IMR-90 (cell line): Measurements from ENCODE around the gene MYH9. TPM values are rescaled to one million over a fixed set of nuclear protein-coding genes. Genes with fewer than 3 reads are reported as not detected.

Source experiments
- ATAC-seq: fragments of 200-7000 bp; cut with Tn5 transposase; 2 replicates; pipeline ENCODE4 v1.9.1; 2020; ENCODE audit warnings: low read depth, mild to moderate bottlenecking, moderate library complexity
- BruUV-seq: library from RNA; stranded (reverse); fragments of 400-500 nt; replicated peaks from 2 replicates; lab custom pipeline; 2021; lab: Mats Ljungman, UMichigan
- CTCF ChIA-PET: fragments of 300-600 bp; formaldehyde crosslinking; extraction: SDS; loops from one replicate; lab custom pipeline; 2021; ENCODE audit warnings: antibody characterized with exemption; lab: Yijun Ruan, JAX
- POLR2A ChIA-PET: fragments of 300-600 bp; sonication (Branson Sonifier 250); formaldehyde crosslinking; loops from one replicate; lab custom pipeline; 2022; ENCODE audit warnings: antibody characterized with exemption; ENCODE audit not compliant: unreplicated experiment; lab: Charles Lee
- DNase-seq: peaks from one replicate; pipeline ENCODE4 v3.0.0; 2013
- H2AFZ ChIP-seq: replicated peaks from 2 replicates; pipeline ENCODE3; 2013; ENCODE audit warnings: low read length, mild to moderate bottlenecking; ENCODE audit not compliant: poor library complexity
- H2AK5ac ChIP-seq: 2 replicates; pipeline ENCODE4 v1.6.1; 2013; ENCODE audit warnings: low read depth, low read length, inconsistent platforms
- H2AK9ac ChIP-seq: replicated peaks from 2 replicates; pipeline ENCODE3; 2013; ENCODE audit warnings: mild to moderate bottlenecking, low read depth, low read length, moderate library complexity; ENCODE audit not compliant: poor library complexity
- H2BK120ac ChIP-seq: 2 replicates; pipeline ENCODE4 v1.6.1; 2013; ENCODE audit warnings: low read depth, low read length, inconsistent platforms
- H2BK15ac ChIP-seq: 3 replicates; pipeline ENCODE4 v1.6.1; 2013; ENCODE audit warnings: low read depth, low read length, inconsistent platforms
- H2BK20ac ChIP-seq: 2 replicates; pipeline ENCODE4 v1.6.1; 2013; ENCODE audit warnings: low read depth, mild to moderate bottlenecking, inconsistent platforms, low read length, moderate library complexity
- H2BK5ac ChIP-seq: 2 replicates; pipeline ENCODE4 v1.6.1; 2013; ENCODE audit warnings: mild to moderate bottlenecking, low read depth, low read length, inconsistent platforms; ENCODE audit not compliant: poor library complexity, severe bottlenecking
- H3K14ac ChIP-seq: replicated peaks from 2 replicates; pipeline ENCODE4 v1.6.1; 2013; ENCODE audit warnings: low read depth, low read length, inconsistent platforms
- H3K18ac ChIP-seq: 2 replicates; pipeline ENCODE4 v1.6.1; 2013; ENCODE audit warnings: low read depth, low read length, control low read depth
- H3K23ac ChIP-seq: 2 replicates; pipeline ENCODE4 v1.6.1; 2013; ENCODE audit warnings: low read depth, low read length, inconsistent platforms
- H3K27ac ChIP-seq: 2 replicates; pipeline ENCODE4 v1.5.1; 2013; ENCODE audit warnings: mild to moderate bottlenecking, control low read depth, low read length; ENCODE audit not compliant: insufficient read depth
- H3K27me3 ChIP-seq: 2 replicates; pipeline ENCODE4 v1.6.1; 2013; ENCODE audit warnings: low read length; ENCODE audit not compliant: control insufficient read depth, insufficient read depth
- H3K36me3 ChIP-seq: 2 replicates; pipeline ENCODE4 v1.6.1; 2013; ENCODE audit warnings: low read length, mixed read lengths; ENCODE audit not compliant: control insufficient read depth, insufficient read depth
- H3K4ac ChIP-seq: 2 replicates; pipeline ENCODE4 v1.6.1; 2013; ENCODE audit warnings: low read depth, low read length, inconsistent platforms
- H3K4me1 ChIP-seq: 2 replicates; pipeline ENCODE4 v1.6.1; 2013; ENCODE audit warnings: low read length, mixed read lengths; ENCODE audit not compliant: control insufficient read depth, insufficient read depth
- H3K4me2 ChIP-seq: 2 replicates; pipeline ENCODE4 v1.6.1; 2013; ENCODE audit warnings: low read depth, mild to moderate bottlenecking, control low read depth, low read length, moderate library complexity
- H3K4me3 ChIP-seq: 2 replicates; pipeline ENCODE4 v1.5.1; 2013; ENCODE audit warnings: low read depth, mild to moderate bottlenecking, control low read depth, low read length, moderate library complexity; ENCODE audit not compliant: insufficient read depth
- H3K56ac ChIP-seq: 2 replicates; pipeline ENCODE4 v1.6.1; 2013; ENCODE audit warnings: low read length, inconsistent platforms; ENCODE audit not compliant: insufficient read depth; ENCODE audit errors: extremely low read depth
- H3K79me1 ChIP-seq, 2 experiments: 2 replicates each; pipeline ENCODE4 v1.6.1; 2013; ENCODE audit warnings: low read length in 2 of 2, inconsistent platforms in 1 of 2, low read depth in 1 of 2
- H3K9ac ChIP-seq: 2 replicates; pipeline ENCODE4 v1.6.1; 2013; ENCODE audit warnings: low read depth, low read length, control low read depth
- H3K9me1 ChIP-seq: 2 replicates; pipeline ENCODE4 v1.6.1; 2013; ENCODE audit warnings: low read length, inconsistent platforms; ENCODE audit not compliant: insufficient read depth
- H3K9me3 ChIP-seq: 2 replicates; pipeline ENCODE4 v1.6.1; 2013; ENCODE audit warnings: low read length; ENCODE audit not compliant: control insufficient read depth, insufficient read depth
- H4K20me1 ChIP-seq: 2 replicates; pipeline ENCODE4 v1.6.1; 2013; ENCODE audit warnings: low read length, inconsistent platforms; ENCODE audit not compliant: insufficient read depth
- H4K5ac ChIP-seq: 2 replicates; pipeline ENCODE4 v1.6.1; 2013; ENCODE audit warnings: mild to moderate bottlenecking, low read depth, low read length, control low read depth
- H4K8ac ChIP-seq, 2 experiments: 2 replicates each; pipeline ENCODE4 v1.6.1; 2013; ENCODE audit warnings: low read depth in 2 of 2, low read length in 2 of 2, control low read depth in 1 of 2, inconsistent platforms in 1 of 2
- H4K91ac ChIP-seq: 2 replicates; pipeline ENCODE4 v1.6.1; 2013; ENCODE audit warnings: low read depth, low read length, inconsistent platforms; ENCODE audit not compliant: insufficient read depth
- BHLHE40 ChIP-seq: fragments of 150-350 bp; IDR thresholded peaks from 2 replicates; pipeline ENCODE4 v1.6.1; 2016; ENCODE audit warnings: mild to moderate bottlenecking, low read depth, low read length
- CEBPB ChIP-seq: IDR thresholded peaks from 2 replicates; pipeline ENCODE4 v1.6.1; 2012; ENCODE audit warnings: low read depth, low read length, improper control_type of control experiment
- CHD1 ChIP-seq: IDR thresholded peaks from 2 replicates; pipeline ENCODE4 v1.6.1; 2012; ENCODE audit warnings: low read depth, low read length, improper control_type of control experiment
- FOS ChIP-seq: fragments of 150-350 bp; IDR thresholded peaks from 2 replicates; pipeline ENCODE4 v1.6.1; 2016; ENCODE audit warnings: low read depth, low read length
- MAFK ChIP-seq: IDR thresholded peaks from 2 replicates; pipeline ENCODE4 v1.6.1; 2012; ENCODE audit warnings: low read depth, low read length, improper control_type of control experiment
- NFE2L2 ChIP-seq: fragments of 150-350 bp; IDR thresholded peaks from 2 replicates; pipeline ENCODE4 v1.6.1; 2016; ENCODE audit warnings: low read depth, mild to moderate bottlenecking, low read length
- RAD21 ChIP-seq: IDR thresholded peaks from 2 replicates; pipeline ENCODE4 v1.6.1; 2012; ENCODE audit warnings: low read length, improper control_type of control experiment
- RCOR1 ChIP-seq: IDR thresholded peaks from 2 replicates; pipeline ENCODE4 v1.6.1; 2012; ENCODE audit warnings: mild to moderate bottlenecking, low read length, improper control_type of control experiment; ENCODE audit not compliant: insufficient replicate concordance
- RFX5 ChIP-seq: IDR thresholded peaks from 2 replicates; pipeline ENCODE4 v1.8.0; 2012; ENCODE audit warnings: low read depth, mild to moderate bottlenecking, low read length, moderate library complexity
- SMC3 ChIP-seq: fragments of 150-350 bp; IDR thresholded peaks from 2 replicates; pipeline ENCODE4 v1.6.1; 2016; ENCODE audit warnings: low read depth, mild to moderate bottlenecking, antibody characterized with exemption, low read length, moderate library complexity
- WGBS, 2 experiments: methylation state at CpG; one replicate each; pipeline versions ENCODE4 v1.1.5 to v1.1.7; 2013; ENCODE audit warnings: missing lambda C conversion rate in 2 of 2; ENCODE audit not compliant: insufficient read length in 1 of 2; ENCODE audit errors: extremely low coverage in 2 of 2; 5-methylcytosine and 5-hydroxymethylcytosine counted together
- dilution Hi-C: fragments of 300-500 bp; cut with HindIII; formaldehyde crosslinking; loops from one replicate; pipeline ENCODE4 v1.14.3; 2018; ENCODE audit warnings: low sequenced_read_pairs; ENCODE audit not compliant: unreplicated experiment
- in situ Hi-C: fragments of 300-500 bp; cut with MboI; formaldehyde crosslinking; loops from 3 replicates; pipeline ENCODE4 v1.14.3; 2019; ENCODE audit warnings: low sequenced_read_pairs, inconsistent platforms, mixed read lengths
- intact Hi-C: fragments of 100-400 bp; cut with micrococcal nuclease; formaldehyde crosslinking; loops from 2 replicates; pipeline ENCODE4 v1.10.0; 2022
- polyA plus RNA-seq, 3 experiments: library from polyadenylated mRNA; depleted of rRNA; stranded (reverse); fragments of >200 nt; gene quantifications; 2 replicates each; pipeline ENCODE4 v1.2.3, GENCODE V29; 2012; ENCODE audit warnings: low replicate concordance in 1 of 3
- total RNA-seq: library from RNA; depleted of rRNA; stranded (reverse); fragments of >200 nt; gene quantifications from 2 replicates; pipeline ENCODE4 v1.2.3, GENCODE V29; 2012
- TF ChIP-seq, protein P1 (sequence below): fragments of 150-350 bp; IDR thresholded peaks from 2 replicates; pipeline ENCODE4 v1.6.1; 2016; ENCODE audit warnings: low read depth, mild to moderate bottlenecking, low read length, moderate library complexity, borderline replicate concordance
- TF ChIP-seq, protein P2 (sequence below): conservative IDR thresholded peaks from 2 replicates; pipeline ENCODE4 v1.5.1; 2012; ENCODE audit warnings: mild to moderate bottlenecking, low read depth, low read length, improper control_type of control experiment
- TF ChIP-seq, protein P3 (sequence below): fragments of 150-350 bp; IDR thresholded peaks from 2 replicates; pipeline ENCODE4 v1.6.1; 2017; ENCODE audit warnings: mild to moderate bottlenecking, antibody characterized with exemption, low read length, low read depth

Gene MYH9
- total and polyA plus RNA-seq, 2 of the 4 experiments (the other 2 are of a cell fraction): 475 to 554 TPM

DNA sequence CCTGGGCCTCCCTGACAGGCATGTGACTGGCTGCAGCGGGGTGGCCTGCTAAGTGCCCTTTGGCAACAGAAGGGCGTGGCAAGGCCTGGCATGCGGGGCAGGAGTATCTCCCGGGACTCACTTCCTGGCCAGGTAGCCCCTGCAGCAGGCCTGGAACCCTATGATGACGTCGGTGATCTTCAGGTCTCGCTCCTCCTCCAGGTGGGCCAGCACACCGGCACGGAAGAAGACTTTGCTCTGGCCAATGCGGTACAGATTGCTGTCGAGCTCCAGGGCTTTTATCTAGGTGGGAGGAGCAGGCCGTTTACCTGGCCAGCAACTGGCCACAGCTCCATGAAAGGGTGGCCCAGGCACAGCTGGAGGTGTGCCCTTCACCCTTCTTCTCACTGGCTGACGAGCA, 83.9 kb downstream of the MYH9 start:
- Histone ChIP-seq H2AFZ (peak overlapping the region; percentile 46), H3K27ac (peak overlapping the region; percentile 50; the same call in 1 of the 2 replicates), H2AK5ac (peak overlapping the region; percentile 51; the same call in 1 of the 2 replicates), H2BK15ac (0 out of 3 replicates have a peak overlapping the region, but pooled peaks have one; percentile 38), H3K9me1 (peaks cover 9% of the 10 kb centered on the region), H3K4me3 (no peak overlapping the region), H4K20me1 (peaks cover 90% of the 10 kb centered on the region), H4K91ac (no peak overlapping the region), H3K23ac (peak overlapping the region; percentile 34; the same call in 1 of the 2 replicates), H3K56ac (no peak overlapping the region), H4K8ac (peak overlapping the region in 1 of 2 experiments; percentile 47; a peak in 1 of 4 replicates), H3K18ac (no peak overlapping the region), H4K5ac (no peak overlapping the region), H2BK5ac (peak overlapping the region; percentile 32), H3K4ac (peak overlapping the region; percentile 11; the same call in 1 of the 2 replicates), H3K4me2 (no peak overlapping the region), H3K27me3 (no peaks in the 10 kb centered on the region), H2BK120ac (peak overlapping the region; percentile 16; the same call in 1 of the 2 replicates), H2BK20ac (no peak overlapping the region), H3K4me1 (peaks cover 21% of the 10 kb centered on the region), H3K79me1 (peaks cover 51 to 92% of the 10 kb centered on the region in 2 experiments), H2AK9ac (peak overlapping the region; percentile 67), H3K14ac (no peak overlapping the region), H3K36me3 (peaks cover 92% of the 10 kb centered on the region), H3K9ac (no peak overlapping the region), H3K9me3 (no peaks in the 10 kb centered on the region)
- BruUV-seq: no TSS peak
- ChIA-PET POLR2A (no interaction called here), CTCF (no interaction called here)
- dilution Hi-C loops: no loop called here
- no peak for ATAC-seq
- no peak for DNase-seq
- no peak for TF ChIP-seq RFX5
- TF ChIP-seq CEBPB: no peak
- TF ChIP-seq FOS: no peak
- no peak for TF ChIP-seq NFE2L2
- TF ChIP-seq RCOR1: no peak
- TF ChIP-seq RAD21: no peak
- TF ChIP-seq, protein P1, sequence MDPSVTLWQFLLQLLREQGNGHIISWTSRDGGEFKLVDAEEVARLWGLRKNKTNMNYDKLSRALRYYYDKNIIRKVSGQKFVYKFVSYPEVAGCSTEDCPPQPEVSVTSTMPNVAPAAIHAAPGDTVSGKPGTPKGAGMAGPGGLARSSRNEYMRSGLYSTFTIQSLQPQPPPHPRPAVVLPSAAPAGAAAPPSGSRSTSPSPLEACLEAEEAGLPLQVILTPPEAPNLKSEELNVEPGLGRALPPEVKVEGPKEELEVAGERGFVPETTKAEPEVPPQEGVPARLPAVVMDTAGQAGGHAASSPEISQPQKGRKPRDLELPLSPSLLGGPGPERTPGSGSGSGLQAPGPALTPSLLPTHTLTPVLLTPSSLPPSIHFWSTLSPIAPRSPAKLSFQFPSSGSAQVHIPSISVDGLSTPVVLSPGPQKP: no peak
- TF ChIP-seq, protein P2, sequence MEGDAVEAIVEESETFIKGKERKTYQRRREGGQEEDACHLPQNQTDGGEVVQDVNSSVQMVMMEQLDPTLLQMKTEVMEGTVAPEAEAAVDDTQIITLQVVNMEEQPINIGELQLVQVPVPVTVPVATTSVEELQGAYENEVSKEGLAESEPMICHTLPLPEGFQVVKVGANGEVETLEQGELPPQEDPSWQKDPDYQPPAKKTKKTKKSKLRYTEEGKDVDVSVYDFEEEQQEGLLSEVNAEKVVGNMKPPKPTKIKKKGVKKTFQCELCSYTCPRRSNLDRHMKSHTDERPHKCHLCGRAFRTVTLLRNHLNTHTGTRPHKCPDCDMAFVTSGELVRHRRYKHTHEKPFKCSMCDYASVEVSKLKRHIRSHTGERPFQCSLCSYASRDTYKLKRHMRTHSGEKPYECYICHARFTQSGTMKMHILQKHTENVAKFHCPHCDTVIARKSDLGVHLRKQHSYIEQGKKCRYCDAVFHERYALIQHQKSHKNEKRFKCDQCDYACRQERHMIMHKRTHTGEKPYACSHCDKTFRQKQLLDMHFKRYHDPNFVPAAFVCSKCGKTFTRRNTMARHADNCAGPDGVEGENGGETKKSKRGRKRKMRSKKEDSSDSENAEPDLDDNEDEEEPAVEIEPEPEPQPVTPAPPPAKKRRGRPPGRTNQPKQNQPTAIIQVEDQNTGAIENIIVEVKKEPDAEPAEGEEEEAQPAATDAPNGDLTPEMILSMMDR: no peak
- TF ChIP-seq MAFK: no peak
- TF ChIP-seq, protein P3, sequence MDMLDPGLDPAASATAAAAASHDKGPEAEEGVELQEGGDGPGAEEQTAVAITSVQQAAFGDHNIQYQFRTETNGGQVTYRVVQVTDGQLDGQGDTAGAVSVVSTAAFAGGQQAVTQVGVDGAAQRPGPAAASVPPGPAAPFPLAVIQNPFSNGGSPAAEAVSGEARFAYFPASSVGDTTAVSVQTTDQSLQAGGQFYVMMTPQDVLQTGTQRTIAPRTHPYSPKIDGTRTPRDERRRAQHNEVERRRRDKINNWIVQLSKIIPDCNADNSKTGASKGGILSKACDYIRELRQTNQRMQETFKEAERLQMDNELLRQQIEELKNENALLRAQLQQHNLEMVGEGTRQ: no peak
- TF ChIP-seq CHD1: no peak
- TF ChIP-seq SMC3: no peak
- TF ChIP-seq BHLHE40: no peak
- intact Hi-C loops: no loop called here
- in situ Hi-C loops: no loop called here
- 91% methylated on average over 4 of the region's 13 CpGs; no CpG with 5 or more reads in 1 of the 2 experiments for WGBS, 2 experiments
